ENCODE data around the gene ENOX1. TPM values are rescaled to one million over a fixed set of nuclear protein-coding genes. Genes with fewer than 3 reads are reported as not detected.
A peak's percentile ranks its signal among the peaks of the same experiment; 100 is the strongest.

The ENOX1 gene
- total RNA-seq, 2 donors from 2014 or later = 0.78 to 4.3 TPM

- Histone ChIP-seq H3K4me3 (no peak overlapping the region), H3K4me1 (peaks cover 18% of the 10 kb centered on the region), H3K36me3 (replicated peaks in 1 of 2; ENCODE audit: insufficient read depth in 1 of 2, low read depth in 2 of 2) (no peaks in the 10 kb centered on the region), H3K9me3 (no peaks in the 10 kb centered on the region), H3K27ac (no peak overlapping the region), H3K27me3 (no peaks in the 10 kb centered on the region)
- no peak for DNase-seq
- WGBS, 2 donors = 32 to 42% methylated on average over 4 of the region's 4 CpGs
- ATAC-seq = no peak
- intact Hi-C loops (cut with DNase I) = loop anchor here (10.0 kb wide), 1 partner anchor 499 kb away; no protein-coding TSS in a partner anchor
- TF ChIP-seq, protein P1, sequence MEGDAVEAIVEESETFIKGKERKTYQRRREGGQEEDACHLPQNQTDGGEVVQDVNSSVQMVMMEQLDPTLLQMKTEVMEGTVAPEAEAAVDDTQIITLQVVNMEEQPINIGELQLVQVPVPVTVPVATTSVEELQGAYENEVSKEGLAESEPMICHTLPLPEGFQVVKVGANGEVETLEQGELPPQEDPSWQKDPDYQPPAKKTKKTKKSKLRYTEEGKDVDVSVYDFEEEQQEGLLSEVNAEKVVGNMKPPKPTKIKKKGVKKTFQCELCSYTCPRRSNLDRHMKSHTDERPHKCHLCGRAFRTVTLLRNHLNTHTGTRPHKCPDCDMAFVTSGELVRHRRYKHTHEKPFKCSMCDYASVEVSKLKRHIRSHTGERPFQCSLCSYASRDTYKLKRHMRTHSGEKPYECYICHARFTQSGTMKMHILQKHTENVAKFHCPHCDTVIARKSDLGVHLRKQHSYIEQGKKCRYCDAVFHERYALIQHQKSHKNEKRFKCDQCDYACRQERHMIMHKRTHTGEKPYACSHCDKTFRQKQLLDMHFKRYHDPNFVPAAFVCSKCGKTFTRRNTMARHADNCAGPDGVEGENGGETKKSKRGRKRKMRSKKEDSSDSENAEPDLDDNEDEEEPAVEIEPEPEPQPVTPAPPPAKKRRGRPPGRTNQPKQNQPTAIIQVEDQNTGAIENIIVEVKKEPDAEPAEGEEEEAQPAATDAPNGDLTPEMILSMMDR (IDR thresholded peaks at IDR 0.05) = no peak
- TF ChIP-seq POLR2A (IDR thresholded peaks at IDR 0.05) = no peak
Observed at GRCh38 chr13:43305416-43305815, 481.4 kb downstream of the ENOX1 start.

GRCh38 chr13:43304945-43305344 lies 481.8 kb downstream of the ENOX1 start:
- Histone ChIP-seq H3K27me3 (no peaks in the 10 kb centered on the region), H3K4me1 (peaks cover 18% of the 10 kb centered on the region), H3K4me3 (no peak overlapping the region), H3K27ac (no peak overlapping the region), H3K9me3 (no peaks in the 10 kb centered on the region), H3K36me3 (replicated peaks in 1 of 2; ENCODE audit: insufficient read depth in 1 of 2, low read depth in 2 of 2) (no peaks in the 10 kb centered on the region)
- TF ChIP-seq, protein P1 (IDR thresholded peaks at IDR 0.05) = no peak
- TF ChIP-seq POLR2A (IDR thresholded peaks at IDR 0.05) = no peak
- intact Hi-C loops (cut with DNase I) = loop anchor here (10.0 kb wide), 1 partner anchor 500 kb away; no protein-coding TSS in a partner anchor
- WGBS, 2 donors = 48 to 50% methylated on average over 2 of the region's 2 CpGs
- no peak for DNase-seq
- no peak for ATAC-seq

- Histone ChIP-seq H3K36me3 (replicated peaks in 1 of 2; ENCODE audit: insufficient read depth in 1 of 2, low read depth in 2 of 2) (no peaks in the 10 kb centered on the region), H3K27ac (no peak overlapping the region), H3K4me1 (peaks cover 18% of the 10 kb centered on the region), H3K4me3 (no peak overlapping the region), H3K9me3 (no peaks in the 10 kb centered on the region), H3K27me3 (no peaks in the 10 kb centered on the region)
- DNase-seq (no peak), ATAC-seq (no peak)
- intact Hi-C loops (cut with DNase I) = loop anchor here (10.0 kb wide), 1 partner anchor 500 kb away; no protein-coding TSS in a partner anchor
- WGBS, 2 donors = 74 to 95% methylated on average over 2 of the region's 2 CpGs
- TF ChIP-seq, protein P1 (IDR thresholded peaks at IDR 0.05) = no peak
- no peak for TF ChIP-seq POLR2A (IDR thresholded peaks at IDR 0.05)
Observed at GRCh38 chr13:43304449-43304848, 482.3 kb downstream of the ENOX1 start.

DNA sequence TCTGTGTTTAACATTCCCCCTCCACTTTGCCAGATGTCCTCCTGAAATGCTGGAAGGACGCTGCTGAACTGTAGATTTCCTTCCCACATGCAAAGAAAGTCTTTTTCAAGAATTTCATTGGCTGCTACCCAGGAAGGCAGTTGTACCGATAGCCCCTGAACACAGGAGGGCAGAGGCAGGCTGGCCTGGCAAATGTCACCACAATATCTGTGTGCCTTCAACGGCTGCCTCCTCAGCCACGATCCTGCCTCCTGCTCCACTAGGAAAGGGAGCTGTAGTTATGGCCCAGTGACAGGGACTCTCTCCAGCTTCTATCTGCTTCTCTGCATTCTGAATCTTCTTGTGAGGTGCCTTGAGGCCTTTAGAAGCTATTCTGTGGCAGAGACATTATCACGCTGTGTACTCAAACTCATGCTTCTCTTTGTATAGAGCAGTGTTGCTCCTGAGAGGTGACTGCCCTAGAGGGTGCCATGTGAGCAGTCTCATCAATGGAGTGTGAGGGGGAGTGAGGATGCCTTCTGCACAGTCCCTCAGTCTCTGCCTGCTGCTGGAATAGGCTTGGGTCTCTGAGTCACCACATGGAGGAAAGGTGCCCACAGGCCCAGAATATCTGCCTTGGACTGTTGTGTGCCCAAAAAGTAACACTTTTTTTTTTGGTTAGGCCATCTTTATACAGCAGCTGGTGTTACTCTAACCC lies 483.6 kb downstream of the ENOX1 start:
- H3K27me3 ChIP-seq = no peaks in the 10 kb centered on the region
- no peak for TF ChIP-seq POLR2A (IDR thresholded peaks at IDR 0.05)
- TF ChIP-seq, protein P1 (IDR thresholded peaks at IDR 0.05) = peak; percentile 47 to 90 (median 72)
- H3K4me1 ChIP-seq = peaks cover 16% of the 10 kb centered on the region
- peak; percentile 62 to 82 (median 78) for DNase-seq
- H3K36me3 ChIP-seq (replicated peaks in 1 of 2; ENCODE audit: insufficient read depth in 1 of 2, low read depth in 2 of 2) = no peaks in the 10 kb centered on the region
- H3K9me3 ChIP-seq = no peaks in the 10 kb centered on the region
- ATAC-seq = peak; percentile 87
- no peak overlapping the region for H3K27ac ChIP-seq
- 17 to 25% methylated on average over 4 to 5 of the region's 5 CpGs for whole genome bisulfite sequencing, 2 donors
- H3K4me3 ChIP-seq = no peak overlapping the region
- intact Hi-C loops (cut with DNase I) = loop anchor here (10.0 kb wide), 1 partner anchor 502 kb away; no protein-coding TSS in a partner anchor
